Measurements from ENCODE around the gene ROCK2.
A peak's percentile ranks its signal among the peaks of the same experiment; 100 is the strongest.

Gene ROCK2

GRCh38 chr2:11344342-11344955 is at the start of gene ROCK2:
Gene ROCK2, minus strand, starts transcription at chr2:11344636. Its CDS starts 500 bp downstream, at chr2:11344136.
- DNase-seq = peak; percentile 73 to 79

- no peak for DNase-seq
Observed at GRCh38 chr2:11393711-11394236, 49.3 kb upstream of the ROCK2 start.

GRCh38 chr2:11391942-11392266 is 47.5 kb upstream of the ROCK2 start:
- DNase-seq = no peak

- no peak for DNase-seq
Observed at GRCh38 chr2:11390399-11390658, 45.9 kb upstream of the ROCK2 start.

- DNase-seq = no peak
Observed at GRCh38 chr2:11389551-11390398, 45.3 kb upstream of the ROCK2 start.

GRCh38 chr2:11389052-11389420 is 44.6 kb upstream of the ROCK2 start:
- DNase-seq = no peak

- no peak for DNase-seq
Observed at GRCh38 chr2:11388262-11389051, 44.0 kb upstream of the ROCK2 start.

- no peak for DNase-seq
Observed at GRCh38 chr2:11387843-11388242, 43.4 kb upstream of the ROCK2 start.

- no peak for DNase-seq
Observed at GRCh38 chr2:11387100-11387390, 42.6 kb upstream of the ROCK2 start.

GRCh38 chr2:11385847-11386246 is 41.4 kb upstream of the ROCK2 start:
- no peak for DNase-seq

GRCh38 chr2:11385216-11385615 is 40.8 kb upstream of the ROCK2 start:
- DNase-seq = no peak

- DNase-seq = no peak
Observed at GRCh38 chr2:11379558-11379957, 35.1 kb upstream of the ROCK2 start.

- DNase-seq = no peak
Observed at GRCh38 chr2:11377928-11378545, 33.6 kb upstream of the ROCK2 start.

- DNase-seq = no peak
Observed at GRCh38 chr2:11376071-11376470, 31.6 kb upstream of the ROCK2 start.

GRCh38 chr2:11375689-11376027 is 31.2 kb upstream of the ROCK2 start:
- DNase-seq = no peak

GRCh38 chr2:11375025-11375688 is 30.7 kb upstream of the ROCK2 start:
- DNase-seq = no peak

- no peak for DNase-seq
Observed at GRCh38 chr2:11373096-11373495, 28.7 kb upstream of the ROCK2 start.

- DNase-seq = no peak
Observed at GRCh38 chr2:11371092-11371937, 26.9 kb upstream of the ROCK2 start.

GRCh38 chr2:11370377-11371091 is 26.1 kb upstream of the ROCK2 start:
- DNase-seq = no peak

GRCh38 chr2:11368059-11368572 is 23.7 kb upstream of the ROCK2 start:
- DNase-seq = no peak

GRCh38 chr2:11367170-11367730 is 22.8 kb upstream of the ROCK2 start:
- no peak for DNase-seq

All from AML-193 (cell line).